ENCODE data around the gene PRLH.
"Not testable (repeated sequence)": the region's sequence is repeated elsewhere in the genome, so short reads cannot be mapped to it uniquely, and the experiment has no call there.

Gene PRLH

DNA sequence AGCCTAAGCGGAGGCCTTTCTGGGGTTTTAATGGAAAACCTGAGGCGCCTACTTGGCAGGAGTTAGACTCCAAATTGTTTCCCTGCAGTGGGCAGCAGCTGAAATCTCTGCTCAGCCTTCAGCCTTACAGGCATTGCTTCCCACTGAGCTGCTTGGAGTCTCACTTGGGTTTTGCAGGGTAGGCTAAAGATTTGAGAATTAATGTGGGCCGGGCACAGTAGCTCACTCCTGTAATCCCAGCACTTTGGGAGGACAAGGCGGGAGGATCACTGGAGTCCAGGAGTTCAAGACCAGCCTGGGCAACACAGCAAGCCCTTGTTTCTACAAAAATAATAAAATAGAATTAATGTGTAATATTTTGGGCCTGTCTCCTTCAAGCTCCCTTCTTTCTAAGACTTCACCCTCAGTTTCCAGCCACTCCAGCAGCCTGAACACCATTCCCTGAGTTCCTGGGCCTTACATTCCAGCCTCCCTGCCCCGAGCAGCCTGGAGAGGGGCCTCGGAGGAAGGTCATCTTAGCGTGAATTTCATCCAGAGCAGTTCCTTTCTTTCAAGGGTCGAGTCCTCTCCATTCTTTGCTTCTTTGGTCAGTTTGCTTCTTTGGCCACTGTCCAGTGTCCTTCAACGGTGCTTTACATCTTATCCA lies 33.2 kb downstream of the PRLH start:
- DNase-seq, result no peak

DNA sequence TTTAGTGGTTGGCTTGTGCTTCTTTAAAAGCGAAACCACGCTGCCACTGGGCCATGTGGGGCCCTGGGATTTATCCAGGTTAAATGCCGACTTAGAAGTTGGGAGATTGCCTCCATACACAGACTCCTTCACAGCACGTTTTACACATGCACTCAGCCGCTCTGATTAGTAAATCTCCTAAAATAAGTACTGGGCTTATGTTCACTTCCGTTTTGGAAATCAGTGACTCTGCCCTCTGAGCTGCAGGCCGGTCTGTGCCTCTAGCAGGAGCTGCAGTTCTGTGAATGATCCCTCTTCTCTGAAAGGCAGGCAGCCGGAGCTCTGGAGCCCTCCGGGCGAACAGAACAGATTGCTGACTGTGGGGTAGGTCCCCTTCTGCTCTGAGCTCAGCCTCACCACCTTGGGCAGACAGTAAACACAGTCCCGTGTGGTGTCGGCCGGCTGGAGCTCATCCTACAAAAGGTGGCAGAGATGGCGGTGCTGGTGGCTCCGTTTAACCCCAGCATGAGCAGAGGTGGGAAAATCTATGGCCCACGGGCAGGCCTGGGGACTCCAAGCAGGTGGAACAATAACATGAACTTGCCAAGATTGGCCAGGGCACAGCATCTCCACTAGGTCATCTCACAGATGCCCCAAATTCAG lies 34.0 kb downstream of the PRLH start:
- DNase-seq, result peak in 7 of 51 donors; percentile 8 to 20 (median 13)

DNA sequence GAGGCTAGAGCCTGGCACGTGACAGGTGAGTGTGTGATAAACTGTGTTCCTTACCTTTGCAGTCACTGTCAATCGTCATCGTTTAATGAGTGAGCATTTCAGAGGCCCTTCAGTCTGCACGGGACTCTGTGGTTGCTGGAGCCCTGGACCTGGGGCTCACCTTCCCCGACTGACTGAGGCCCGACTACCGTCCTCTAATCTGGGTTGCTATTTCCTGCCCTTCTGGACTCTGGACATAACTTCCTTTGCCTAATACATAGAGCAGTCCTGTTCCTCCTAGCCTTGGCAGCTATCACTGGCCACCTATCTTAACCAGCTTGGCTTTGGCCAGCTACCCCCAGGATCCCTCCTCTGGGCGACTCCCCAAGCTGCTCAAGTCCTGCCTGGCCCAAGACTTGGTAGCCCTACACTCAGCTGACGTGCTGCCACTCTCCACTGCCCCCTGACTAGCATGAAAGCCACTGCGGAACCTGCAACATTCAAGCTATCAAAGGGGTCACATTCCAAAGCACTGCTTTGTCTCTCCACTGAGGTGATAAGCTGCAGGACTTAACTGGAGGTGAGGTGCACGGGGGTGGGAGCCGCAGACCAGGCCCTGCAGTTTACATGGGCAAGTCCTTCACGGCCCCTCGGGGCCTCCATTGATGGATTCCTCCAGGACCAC lies 35.2 kb downstream of the PRLH start:
- DNase-seq, result no peak

DNA sequence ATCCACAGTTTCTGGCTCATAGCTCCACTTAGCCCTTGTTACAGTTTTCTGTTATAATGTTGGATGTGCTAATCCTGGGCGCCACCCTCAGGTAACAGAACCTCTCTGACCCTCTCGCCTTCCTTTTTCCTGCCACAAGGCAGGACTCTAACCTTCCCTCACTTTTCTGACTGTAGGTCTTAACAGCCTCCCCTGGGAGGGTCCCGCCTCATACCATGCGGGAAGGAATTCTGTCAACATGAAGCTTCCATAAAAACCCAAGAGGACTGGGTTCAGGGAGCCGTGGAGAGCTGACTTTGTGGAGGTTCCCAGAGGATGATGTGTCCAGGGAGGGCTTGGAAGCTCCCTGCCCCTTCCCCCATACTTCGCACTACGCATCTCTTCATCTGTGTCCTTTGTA lies 36.0 kb downstream of the PRLH start:
- no peak for DNase-seq

DNA sequence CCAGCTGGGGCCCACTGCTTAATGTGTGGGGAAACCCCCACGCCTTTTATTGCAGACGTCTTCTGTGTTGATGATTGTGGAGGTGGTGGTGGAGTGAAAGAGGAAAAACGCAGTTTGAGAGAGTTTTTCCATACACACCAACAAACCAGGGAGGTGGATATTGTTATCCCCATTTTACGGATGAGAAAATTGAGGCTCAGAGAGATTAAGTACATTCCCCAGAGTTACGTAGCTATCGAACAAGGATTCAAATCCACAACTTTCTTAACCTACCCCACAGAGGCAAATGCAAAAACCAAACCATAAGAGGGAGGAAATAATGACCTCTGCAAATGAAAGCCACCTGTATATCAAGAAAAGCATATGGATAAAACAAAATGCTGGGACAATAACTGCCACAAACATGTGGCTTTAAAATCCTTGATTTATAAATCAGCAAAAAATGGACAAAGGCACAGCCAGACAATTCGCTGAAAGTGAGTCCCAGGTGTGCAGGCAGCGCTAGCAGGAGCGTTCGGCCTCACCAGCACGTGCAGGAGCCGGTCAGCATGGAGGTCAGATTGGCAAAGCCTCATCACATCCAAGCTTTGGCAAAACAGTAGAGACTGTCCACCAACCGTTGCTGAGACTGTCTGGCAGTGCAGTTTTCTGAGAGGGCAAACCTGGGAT lies 36.8 kb downstream of the PRLH start:
- DNase-seq, result no peak

DNA sequence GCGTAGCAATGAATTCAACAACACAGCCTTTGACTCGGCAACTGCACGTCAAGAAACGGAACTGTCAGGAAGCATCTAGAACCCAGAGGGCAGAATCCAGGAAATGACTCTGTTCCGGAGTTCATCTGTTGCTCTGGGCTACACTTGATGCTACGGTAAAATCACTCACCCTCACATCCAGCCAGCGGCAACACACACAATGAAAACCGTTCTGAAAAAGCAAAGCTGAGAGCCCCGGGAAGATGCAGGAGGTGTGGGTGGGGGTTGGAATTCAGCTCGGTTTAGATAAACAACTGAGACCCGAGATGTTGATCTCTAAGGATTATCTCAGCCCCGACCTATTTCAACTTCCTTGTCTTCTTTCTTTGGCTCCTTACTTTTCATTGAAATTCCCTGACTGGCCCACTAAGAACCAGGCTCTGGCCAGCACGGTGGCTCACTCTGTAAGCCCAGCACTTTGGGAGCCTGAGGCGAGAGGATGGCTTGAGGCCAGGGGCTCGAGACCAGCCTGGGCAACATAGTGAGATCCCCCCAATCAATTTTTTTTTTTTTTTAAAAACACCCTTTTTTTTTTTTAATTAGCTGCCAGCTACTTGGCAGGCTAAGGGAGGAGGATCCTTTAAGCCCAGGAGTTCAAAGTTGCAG lies 37.5 kb downstream of the PRLH start:
- DNase-seq, result peak in 16 of 51 donors; percentile 7 to 56 (median 24)

DNA sequence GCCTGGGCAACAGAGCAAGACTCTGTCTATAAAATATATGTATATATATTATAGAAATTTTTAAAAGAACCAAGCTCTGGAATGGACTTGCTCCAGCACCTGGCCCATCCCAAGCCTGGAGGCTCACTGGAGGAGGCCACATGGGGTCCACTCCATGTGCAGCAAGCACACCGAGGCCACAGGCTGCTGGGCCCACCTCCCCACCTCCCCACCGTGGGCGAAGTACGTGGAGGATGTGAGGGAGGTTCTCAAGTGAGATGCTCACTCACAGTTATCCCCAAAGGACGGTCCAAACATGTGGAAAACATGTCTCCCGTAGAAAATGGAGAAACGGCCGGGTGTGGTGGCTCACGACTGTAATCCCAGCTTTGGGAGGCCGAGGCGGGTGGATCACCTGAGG lies 38.0 kb downstream of the PRLH start:
- DNase-seq, result no peak

DNA sequence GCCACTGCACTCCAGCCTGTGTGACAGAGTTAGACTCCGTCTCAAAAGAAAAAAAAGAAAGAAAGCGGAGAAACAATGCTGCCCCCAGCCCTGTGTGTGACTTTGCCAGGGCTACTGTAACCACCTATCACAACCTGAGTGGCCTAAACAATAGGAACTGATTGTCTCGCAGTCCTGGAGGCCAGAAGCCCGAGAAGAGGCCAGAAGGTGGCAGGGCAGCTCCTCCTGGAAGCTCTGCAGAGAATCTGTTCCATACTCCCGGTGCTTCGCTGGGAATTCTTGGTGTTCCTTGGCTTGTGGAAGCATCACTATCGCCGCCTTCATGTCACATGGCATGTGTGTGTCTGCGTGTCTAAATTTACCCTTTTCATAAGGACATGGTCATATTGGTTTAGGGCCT lies 38.6 kb downstream of the PRLH start:
- DNase-seq, result no peak

DNA sequence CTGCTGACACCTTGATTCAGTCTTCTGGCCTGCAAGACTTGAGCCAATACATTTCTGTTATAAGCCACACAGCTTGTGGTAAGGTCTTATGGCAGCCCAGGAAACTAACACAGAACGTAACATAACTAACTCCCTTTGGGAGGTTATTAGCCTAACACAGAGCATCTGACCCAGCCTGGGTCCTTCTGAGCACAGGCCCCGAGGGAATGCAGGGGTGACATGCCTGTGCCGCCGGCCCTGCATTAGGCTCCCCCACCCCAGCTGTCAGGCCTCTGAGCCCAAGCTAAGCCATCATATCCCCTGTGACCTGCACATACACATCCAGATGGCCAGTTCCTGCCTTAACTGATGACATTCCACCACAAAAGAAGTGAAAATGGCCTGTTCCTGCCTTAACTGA lies 40.1 kb downstream of the PRLH start:
- not testable (repeated sequence) for DNase-seq

DNA sequence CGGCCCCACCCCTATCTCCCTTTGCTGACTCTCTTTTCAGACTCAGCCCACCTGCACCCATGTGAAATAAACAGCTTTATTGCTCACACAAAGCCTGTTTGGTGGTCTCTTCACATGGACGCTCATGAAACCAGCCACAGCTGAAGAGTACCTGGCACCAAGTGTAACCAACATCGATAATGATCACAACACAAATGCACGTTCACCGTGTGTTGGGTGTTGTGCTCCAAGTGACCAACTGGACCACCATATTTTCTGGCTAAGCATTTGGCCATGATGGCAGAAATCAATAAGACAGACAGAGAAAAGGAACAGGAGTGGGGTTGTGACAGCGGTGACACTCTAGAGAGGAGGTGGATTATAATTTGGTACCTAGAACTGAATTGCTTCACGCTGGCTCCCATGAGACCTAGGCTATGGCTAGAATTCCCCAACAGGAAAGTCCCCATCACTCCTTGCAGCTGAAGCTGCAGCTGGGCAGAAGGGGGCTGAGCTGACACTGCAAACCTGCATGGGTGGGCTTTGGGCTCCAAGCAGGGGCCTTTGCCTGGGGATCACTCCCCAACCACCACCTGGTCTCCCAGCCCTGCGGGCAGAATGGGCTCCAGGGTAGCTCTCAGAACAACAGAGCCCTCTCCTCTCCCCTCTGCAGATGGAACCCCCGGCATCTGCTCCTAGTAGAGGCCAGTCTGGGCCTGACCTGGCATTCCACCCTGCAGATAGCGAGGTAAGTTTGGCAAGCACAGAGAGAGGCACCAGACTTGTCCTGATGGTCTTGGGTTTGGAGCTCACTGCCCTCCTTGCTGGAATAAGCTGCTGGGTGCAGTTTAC lies 46.4 kb downstream of the PRLH start:
- DNase-seq, result no peak

DNA sequence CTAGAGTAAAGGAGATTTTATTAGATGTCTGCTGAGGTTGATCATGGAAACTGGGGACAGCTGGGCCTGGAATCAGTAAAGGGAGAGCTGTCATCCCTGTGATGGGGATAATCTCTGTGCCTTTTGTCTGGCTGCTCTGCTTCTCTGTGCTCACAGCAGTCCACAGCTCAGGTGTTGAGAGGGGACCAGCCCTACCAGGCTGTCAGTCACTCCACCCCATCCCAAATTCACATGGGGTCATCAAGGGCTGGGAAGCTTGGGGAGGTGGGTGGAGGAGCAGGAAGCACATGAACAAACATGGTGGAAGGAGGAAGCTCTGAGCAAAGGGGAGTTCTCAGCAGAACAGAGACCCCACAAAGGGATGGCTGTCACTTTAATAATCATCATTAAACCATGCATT lies 47.3 kb downstream of the PRLH start:
- DNase-seq, result no peak

DNA sequence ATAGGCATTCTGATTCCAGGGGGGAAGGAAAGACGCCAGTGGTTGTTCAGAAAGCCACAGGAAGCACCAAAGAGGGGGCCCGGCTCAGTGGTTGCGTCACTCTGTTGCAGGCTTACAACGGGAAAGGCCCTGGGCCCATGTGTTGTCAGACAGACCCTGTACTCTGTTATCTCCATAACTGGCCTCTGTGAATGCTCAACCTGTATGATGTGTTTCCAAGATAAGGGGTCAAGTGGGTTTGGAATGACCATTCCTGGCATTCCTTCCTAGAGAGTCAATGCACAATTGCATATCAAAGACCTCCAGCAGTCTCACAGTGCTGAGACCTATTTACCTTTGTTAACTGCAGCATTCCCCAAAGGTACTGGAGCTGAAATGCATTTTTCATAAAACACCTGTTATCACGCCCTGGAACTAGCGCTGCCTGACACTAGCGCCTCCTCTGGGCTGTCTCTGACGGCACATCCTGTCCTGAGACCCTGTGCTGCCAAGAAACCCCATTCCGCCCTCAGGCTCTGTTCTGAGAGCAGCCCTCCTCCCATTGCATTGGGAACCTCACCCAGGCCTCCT lies 47.9 kb downstream of the PRLH start:
- no peak for DNase-seq

DNA sequence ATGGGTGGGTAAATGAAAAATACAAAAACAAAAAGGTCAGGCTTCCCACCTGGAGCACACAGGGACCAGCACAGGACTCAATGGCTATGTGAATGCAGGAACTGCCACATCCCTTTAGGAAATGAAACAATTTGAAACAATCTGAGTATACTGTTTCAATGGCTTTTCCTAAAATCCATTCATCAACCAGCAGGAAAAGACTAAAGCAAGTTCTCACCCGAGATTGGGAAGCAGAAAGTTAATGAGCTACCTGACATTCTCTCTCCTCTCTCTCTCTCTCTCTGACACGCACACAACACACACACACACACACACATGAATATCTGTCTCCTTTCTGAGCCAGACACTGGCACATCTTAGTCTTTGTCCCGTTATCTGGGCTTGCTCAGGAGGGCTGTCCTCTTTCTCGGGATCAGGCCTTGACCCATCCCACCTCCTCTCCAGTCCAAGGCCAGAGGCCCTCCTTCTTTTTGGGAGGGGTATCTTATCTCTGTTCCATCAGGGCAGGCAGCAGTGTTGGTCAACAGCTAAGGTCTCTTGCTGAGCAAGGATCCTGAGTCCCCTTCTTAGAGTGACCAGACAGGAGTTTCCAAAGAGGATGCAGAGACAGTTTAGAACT lies 49.4 kb downstream of the PRLH start:
- no peak for DNase-seq

DNA sequence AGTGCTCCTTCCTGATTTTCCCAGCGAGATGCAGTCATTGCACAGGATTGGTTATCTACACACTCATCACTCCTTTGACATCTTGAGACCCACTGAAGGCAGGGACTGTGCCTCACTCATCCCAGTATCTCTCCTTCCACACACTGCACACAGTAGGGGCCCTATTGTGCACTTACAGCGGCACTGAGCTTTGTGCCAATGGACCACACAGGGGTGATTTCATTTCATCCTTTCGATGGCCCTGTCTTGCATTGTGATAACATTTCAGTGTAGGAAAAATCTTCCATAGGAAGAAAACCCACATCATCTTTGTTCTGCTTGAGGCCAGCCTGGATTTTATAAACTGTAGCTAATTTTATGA lies 50.0 kb downstream of the PRLH start:
- no peak for DNase-seq
